Measurements from ENCODE around the gene TLK1. TPM values are rescaled to one million over a fixed set of nuclear protein-coding genes. Genes with fewer than 3 reads are reported as not detected.

TLK1 gene
- total RNA-seq, 2 experiments from 2014 or later: 29.7 to 150 TPM

GRCh38 chr2:171208657-171209056 lies 48.0 kb upstream of the TLK1 start:
- intact Hi-C loops (cut with micrococcal nuclease; ENCODE audit: unreplicated experiment): no loop called here
- CTCF ChIA-PET (ENCODE audit: unreplicated experiment): interaction anchor here (1.0 kb wide), 1 partner anchor 13 kb away, joined by 3 read pairs; no protein-coding TSS in a partner anchor
- DNase-seq (ENCODE audit: low spot score): peak; percentile 11
- Histone ChIP-seq H3K9me2 (ENCODE audit: insufficient read depth, low read length) (no peaks in the 10 kb centered on the region), H2AFZ (ENCODE audit: low read length) (peak overlapping the region; percentile 56; the same call in 1 of the 2 replicates), H3K4me2 (ENCODE audit: low read length) (peak overlapping the region; percentile 31), H4K20me1 (ENCODE audit: insufficient read depth, low read length) (no peaks in the 10 kb centered on the region), H3K79me2 (ENCODE audit: insufficient read depth, low read depth, low read length) (no peaks in the 10 kb centered on the region), H3K4me3 (ENCODE audit: low read depth, low read length, poor library complexity, severe bottlenecking) (no peak overlapping the region), H3K9me3 (ENCODE audit: low read length) (peaks cover 21% of the 10 kb centered on the region; the same call in 1 of the 2 replicates), H3K4me1 (ENCODE audit: insufficient read depth, low read length, poor library complexity, severe bottlenecking) (peaks cover 38% of the 10 kb centered on the region), H3K36me3 (ENCODE audit: insufficient read depth, low read length) (no peaks in the 10 kb centered on the region; the same call in 1 of the 2 replicates), H3K27ac (ENCODE audit: low read depth, low read length, poor library complexity, severe bottlenecking) (no peak overlapping the region)
- POLR2A ChIA-PET: interaction anchor here (0.6 to 2.6 kb wide), 6 partner anchors 8 to 115 kb away, joined by 3 to 6 read pairs (median 3); no protein-coding TSS in a partner anchor
- BruUV-seq (replicated peaks): no TSS peak
- no peak for TF ChIP-seq CTCF (conservative IDR thresholded peaks at IDR 0.05; ENCODE audit: low read length)
- no peak for TF ChIP-seq EZH2phosphoT487 (IDR thresholded peaks at IDR 0.05; ENCODE audit: borderline replicate concordance, low read depth, low read length)

- H3K27ac ChIP-seq (ENCODE audit: low read depth, low read length, poor library complexity, severe bottlenecking): no peak overlapping the region
- H3K9me3 ChIP-seq (ENCODE audit: low read length): peaks cover 26% of the 10 kb centered on the region; the same call in 1 of the 2 replicates
- H3K4me3 ChIP-seq (ENCODE audit: low read depth, low read length, poor library complexity, severe bottlenecking): no peak overlapping the region
- no peak overlapping the region for H2AFZ ChIP-seq (ENCODE audit: low read length)
- ChIA-PET POLR2A (no interaction called here), CTCF (ENCODE audit: unreplicated experiment) (no interaction called here)
- no TSS peak for BruUV-seq (replicated peaks)
- intact Hi-C loops (cut with micrococcal nuclease; ENCODE audit: unreplicated experiment): no loop called here
- peaks cover 33% of the 10 kb centered on the region for H3K4me1 ChIP-seq (ENCODE audit: insufficient read depth, low read length, poor library complexity, severe bottlenecking)
- H3K36me3 ChIP-seq (ENCODE audit: insufficient read depth, low read length): no peaks in the 10 kb centered on the region; the same call in 1 of the 2 replicates
- H3K79me2 ChIP-seq (ENCODE audit: insufficient read depth, low read depth, low read length): no peaks in the 10 kb centered on the region
- TF ChIP-seq EZH2phosphoT487 (IDR thresholded peaks at IDR 0.05; ENCODE audit: borderline replicate concordance, low read depth, low read length) (no peak), CTCF (conservative IDR thresholded peaks at IDR 0.05; ENCODE audit: low read length) (no peak)
- no peaks in the 10 kb centered on the region for H3K9me2 ChIP-seq (ENCODE audit: insufficient read depth, low read length)
- DNase-seq (ENCODE audit: low spot score): no peak
- H3K4me2 ChIP-seq (ENCODE audit: low read length): no peak overlapping the region
- no peaks in the 10 kb centered on the region for H4K20me1 ChIP-seq (ENCODE audit: insufficient read depth, low read length)
Observed at GRCh38 chr2:171206422-171207115, 45.9 kb upstream of the TLK1 start.

- intact Hi-C loops (cut with micrococcal nuclease; ENCODE audit: unreplicated experiment): no loop called here
- TF ChIP-seq CTCF (conservative IDR thresholded peaks at IDR 0.05; ENCODE audit: low read length): no peak
- no peak for TF ChIP-seq EZH2phosphoT487 (IDR thresholded peaks at IDR 0.05; ENCODE audit: borderline replicate concordance, low read depth, low read length)
Observed at GRCh38 chr2:171205551-171205950, 44.9 kb upstream of the TLK1 start.

More at GRCh38 chr2:171205551-171205950, 44.9 kb upstream of the TLK1 start:
- CTCF ChIA-PET (ENCODE audit: unreplicated experiment): no interaction called here
- peaks cover 26% of the 10 kb centered on the region; the same call in 1 of the 2 replicates for H3K9me3 ChIP-seq (ENCODE audit: low read length)
- no peak overlapping the region for H3K27ac ChIP-seq (ENCODE audit: low read depth, low read length, poor library complexity, severe bottlenecking)
- DNase-seq (ENCODE audit: low spot score): no peak
- no peaks in the 10 kb centered on the region for H4K20me1 ChIP-seq (ENCODE audit: insufficient read depth, low read length)
- no peaks in the 10 kb centered on the region for H3K9me2 ChIP-seq (ENCODE audit: insufficient read depth, low read length)
- H3K4me3 ChIP-seq (ENCODE audit: low read depth, low read length, poor library complexity, severe bottlenecking): no peak overlapping the region
- H2AFZ ChIP-seq (ENCODE audit: low read length): no peak overlapping the region; the same call in 1 of the 2 replicates
- BruUV-seq (replicated peaks): no TSS peak
- peaks cover 23% of the 10 kb centered on the region for H3K4me1 ChIP-seq (ENCODE audit: insufficient read depth, low read length, poor library complexity, severe bottlenecking)
- H3K79me2 ChIP-seq (ENCODE audit: insufficient read depth, low read depth, low read length): no peaks in the 10 kb centered on the region
- no peaks in the 10 kb centered on the region; the same call in 1 of the 2 replicates for H3K36me3 ChIP-seq (ENCODE audit: insufficient read depth, low read length)
- POLR2A ChIA-PET: interaction anchor here (0.6 to 0.9 kb wide), 4 partner anchors 9 to 176 kb away, joined by 3 to 4 read pairs (median 3); no protein-coding TSS in a partner anchor
- H3K4me2 ChIP-seq (ENCODE audit: low read length): no peak overlapping the region
